Measurements from ENCODE around the gene FSIP1. TPM values are rescaled to one million over a fixed set of nuclear protein-coding genes. Genes with fewer than 3 reads are reported as not detected.

The FSIP1 gene
- total and polyA plus RNA-seq, 7 donors: 1.1 to 12.6 (median 1.4) TPM

DNA sequence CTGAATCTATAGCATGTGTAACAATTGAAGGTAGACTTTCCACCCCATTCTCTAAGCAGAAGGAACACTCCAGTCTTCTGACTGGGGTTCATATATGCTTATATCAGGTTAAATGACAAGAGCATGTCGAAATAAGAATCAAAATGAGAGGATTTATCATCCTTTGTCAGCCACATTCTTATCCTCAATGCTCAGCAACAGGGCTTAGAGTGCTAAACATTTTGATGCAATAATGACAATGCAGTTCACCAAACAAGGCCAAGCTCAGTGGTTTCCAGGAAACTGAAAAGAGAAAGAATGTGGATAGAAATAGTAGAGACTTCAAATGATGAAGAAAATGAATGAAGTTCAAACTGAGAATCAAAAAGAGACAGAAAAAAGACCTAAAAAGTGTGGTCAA, 78.0 kb downstream of the FSIP1 start:
- Histone ChIP-seq H3K27ac (no peak overlapping the region), H3K36me3 (no peaks in the 10 kb centered on the region), H3K9me3 (no peaks in the 10 kb centered on the region), H3K4me1 (no peaks in the 10 kb centered on the region), H3K27me3 (no peaks in the 10 kb centered on the region), H3K4me3 (no peak overlapping the region)
- intact Hi-C loops (cut with DNase I): no loop called here
- WGBS, 2 donors: 70 to 85% methylated on average over 1 of the region's 1 CpG
- no peak for TF ChIP-seq POLR2AphosphoS5 (IDR thresholded peaks at IDR 0.05)
- TF ChIP-seq EP300 (IDR thresholded peaks at IDR 0.05): no peak
- no peak for TF ChIP-seq POLR2A (IDR thresholded peaks at IDR 0.05)
- TF ChIP-seq, protein P1, sequence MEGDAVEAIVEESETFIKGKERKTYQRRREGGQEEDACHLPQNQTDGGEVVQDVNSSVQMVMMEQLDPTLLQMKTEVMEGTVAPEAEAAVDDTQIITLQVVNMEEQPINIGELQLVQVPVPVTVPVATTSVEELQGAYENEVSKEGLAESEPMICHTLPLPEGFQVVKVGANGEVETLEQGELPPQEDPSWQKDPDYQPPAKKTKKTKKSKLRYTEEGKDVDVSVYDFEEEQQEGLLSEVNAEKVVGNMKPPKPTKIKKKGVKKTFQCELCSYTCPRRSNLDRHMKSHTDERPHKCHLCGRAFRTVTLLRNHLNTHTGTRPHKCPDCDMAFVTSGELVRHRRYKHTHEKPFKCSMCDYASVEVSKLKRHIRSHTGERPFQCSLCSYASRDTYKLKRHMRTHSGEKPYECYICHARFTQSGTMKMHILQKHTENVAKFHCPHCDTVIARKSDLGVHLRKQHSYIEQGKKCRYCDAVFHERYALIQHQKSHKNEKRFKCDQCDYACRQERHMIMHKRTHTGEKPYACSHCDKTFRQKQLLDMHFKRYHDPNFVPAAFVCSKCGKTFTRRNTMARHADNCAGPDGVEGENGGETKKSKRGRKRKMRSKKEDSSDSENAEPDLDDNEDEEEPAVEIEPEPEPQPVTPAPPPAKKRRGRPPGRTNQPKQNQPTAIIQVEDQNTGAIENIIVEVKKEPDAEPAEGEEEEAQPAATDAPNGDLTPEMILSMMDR (IDR thresholded peaks at IDR 0.05): no peak
- no peak for DNase-seq

DNA sequence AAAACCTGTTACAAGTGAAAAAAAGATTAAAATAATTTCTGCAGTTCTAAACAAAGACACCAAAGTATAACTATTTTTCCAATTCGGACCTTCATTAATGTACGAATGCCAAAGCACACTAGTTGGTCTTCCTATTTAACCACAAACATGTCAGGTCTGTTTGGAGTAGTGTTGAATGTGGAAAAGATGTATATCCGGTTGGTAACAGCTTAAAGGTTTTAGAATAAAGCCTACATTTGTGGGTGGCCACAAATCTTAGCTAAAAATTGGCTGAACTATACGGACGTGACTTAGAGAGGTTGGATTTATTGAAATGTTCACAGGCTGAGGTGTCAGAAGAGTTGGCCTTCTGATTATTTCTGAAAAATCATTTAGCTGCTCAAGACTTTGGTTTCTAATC, 78.4 kb downstream of the FSIP1 start:
- H3K9me3 ChIP-seq: no peaks in the 10 kb centered on the region
- intact Hi-C loops (cut with DNase I): no loop called here
- H3K27ac ChIP-seq: no peak overlapping the region
- no peaks in the 10 kb centered on the region for H3K4me1 ChIP-seq
- no peaks in the 10 kb centered on the region for H3K27me3 ChIP-seq
- no peaks in the 10 kb centered on the region for H3K36me3 ChIP-seq
- 91 to 93% methylated on average over 5 of the region's 5 CpGs for WGBS, 2 donors
- DNase-seq: no peak
- no peak for TF ChIP-seq POLR2A (IDR thresholded peaks at IDR 0.05)
- no peak for TF ChIP-seq EP300 (IDR thresholded peaks at IDR 0.05)
- TF ChIP-seq, protein P1 (IDR thresholded peaks at IDR 0.05): no peak
- TF ChIP-seq POLR2AphosphoS5 (IDR thresholded peaks at IDR 0.05): no peak
- H3K4me3 ChIP-seq: no peak overlapping the region

DNA sequence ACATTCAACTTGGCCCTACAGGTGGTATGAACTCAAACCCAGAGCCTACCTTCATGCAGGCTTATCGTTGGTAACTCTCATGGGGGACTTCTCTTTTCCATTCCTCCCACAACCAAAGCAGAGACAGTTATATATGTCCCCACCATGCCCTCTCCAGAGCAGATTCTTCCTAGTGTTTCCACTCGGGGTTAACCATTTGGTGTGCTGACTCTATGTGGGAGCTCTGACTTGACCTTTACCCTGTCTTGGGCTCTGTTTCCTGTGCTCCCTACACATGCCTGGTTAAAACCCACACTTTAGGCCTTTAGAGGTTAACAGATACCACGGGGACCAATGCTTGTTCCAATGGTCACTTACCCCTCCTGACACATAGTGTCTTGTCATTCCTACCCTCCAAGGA, 80.7 kb downstream of the FSIP1 start:
- no peaks in the 10 kb centered on the region for H3K4me1 ChIP-seq
- intact Hi-C loops (cut with DNase I): no loop called here
- TF ChIP-seq, protein P1 (IDR thresholded peaks at IDR 0.05): no peak
- TF ChIP-seq POLR2AphosphoS5 (IDR thresholded peaks at IDR 0.05): no peak
- no peak for TF ChIP-seq EP300 (IDR thresholded peaks at IDR 0.05)
- TF ChIP-seq POLR2A (IDR thresholded peaks at IDR 0.05): no peak

DNA sequence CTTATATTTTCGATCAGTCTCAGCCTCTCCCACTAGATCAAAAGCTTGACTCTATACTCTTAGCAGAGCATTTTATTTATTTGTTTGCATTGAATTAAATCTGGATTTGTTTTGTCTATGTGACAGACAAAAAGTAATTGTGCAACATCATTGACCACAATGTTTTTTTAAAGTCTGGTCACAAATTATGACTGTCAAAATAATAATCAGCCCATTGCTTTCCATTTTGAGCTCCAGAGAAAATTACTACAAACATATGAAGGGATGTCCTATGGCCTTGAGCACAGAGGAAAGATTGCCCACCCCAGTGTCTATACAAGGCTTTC, 82.3 kb downstream of the FSIP1 start:
- TF ChIP-seq POLR2A (IDR thresholded peaks at IDR 0.05) (no peak), EP300 (IDR thresholded peaks at IDR 0.05) (no peak), POLR2AphosphoS5 (IDR thresholded peaks at IDR 0.05) (no peak)
- TF ChIP-seq, protein P1 (IDR thresholded peaks at IDR 0.05): no peak
- Histone ChIP-seq H3K27me3 (no peaks in the 10 kb centered on the region), H3K36me3 (no peaks in the 10 kb centered on the region), H3K4me1 (no peaks in the 10 kb centered on the region), H3K27ac (no peak overlapping the region), H3K9me3 (no peaks in the 10 kb centered on the region), H3K4me3 (no peak overlapping the region)
- no peak for DNase-seq
- intact Hi-C loops (cut with DNase I): no loop called here
- WGBS, 2 donors: 92 to 95% methylated on average over 1 of the region's 1 CpG

More for the DNA sequence above, 80.7 kb downstream of the FSIP1 start:
- Histone ChIP-seq H3K27ac (no peak overlapping the region), H3K36me3 (no peaks in the 10 kb centered on the region), H3K27me3 (no peaks in the 10 kb centered on the region), H3K9me3 (no peaks in the 10 kb centered on the region), H3K4me3 (no peak overlapping the region)
- WGBS, 2 donors: 89% methylated on average over 3 of the region's 3 CpGs
- no peak for DNase-seq

All from sigmoid colon (tissue), 7 donors.